GM21723 (cell line): ENCODE measurements around the gene PIK3CD.
"Not testable (repeated sequence)": the region's sequence is repeated elsewhere in the genome, so short reads cannot be mapped to it uniquely, and the experiment has no call there.

Experiments used
- ATAC-seq: cut with Tn5 transposase; IDR thresholded peaks from one replicate; pipeline ENCODE4 v1.9.1; 2021; ENCODE audit warnings: mild to moderate bottlenecking, moderate library complexity; ENCODE audit not compliant: unreplicated experiment

Gene PIK3CD

GRCh38 chr1:9731561-9731960, 80.0 kb downstream of the PIK3CD start:
- ATAC-seq, result no peak

GRCh38 chr1:9732123-9732971, 80.8 kb downstream of the PIK3CD start:
- no peak for ATAC-seq

- no peak for ATAC-seq
Measured at GRCh38 chr1:9733160-9733789, 81.7 kb downstream of the PIK3CD start.

GRCh38 chr1:9735800-9736199, 84.3 kb downstream of the PIK3CD start:
- ATAC-seq, result no peak

GRCh38 chr1:9736241-9736640, 84.7 kb downstream of the PIK3CD start:
- ATAC-seq, result no peak

GRCh38 chr1:9737057-9737456, 85.5 kb downstream of the PIK3CD start:
- ATAC-seq, result no peak

- ATAC-seq, result no peak
Measured at GRCh38 chr1:9737671-9738070, 86.1 kb downstream of the PIK3CD start.

GRCh38 chr1:9744106-9744799, 92.7 kb downstream of the PIK3CD start:
- no peak for ATAC-seq

GRCh38 chr1:9746211-9746610, 94.7 kb downstream of the PIK3CD start:
- no peak for ATAC-seq

- no peak for ATAC-seq
Measured at GRCh38 chr1:9746651-9747050, 95.1 kb downstream of the PIK3CD start.

- not testable (repeated sequence) for ATAC-seq
Measured at GRCh38 chr1:9748391-9748790, 96.9 kb downstream of the PIK3CD start.

GRCh38 chr1:9749361-9749760, 97.8 kb downstream of the PIK3CD start:
- no peak for ATAC-seq

GRCh38 chr1:9751971-9752370, 100.4 kb downstream of the PIK3CD start:
- ATAC-seq, result no peak

GRCh38 chr1:9753121-9753531, 101.6 kb downstream of the PIK3CD start:
- ATAC-seq, result no peak

- ATAC-seq, result no peak
Measured at GRCh38 chr1:9755441-9755995, 104.0 kb downstream of the PIK3CD start.

- ATAC-seq, result no peak
Measured at GRCh38 chr1:9758559-9759121, 107.1 kb downstream of the PIK3CD start.

- no peak for ATAC-seq
Measured at GRCh38 chr1:9759939-9760338, 108.4 kb downstream of the PIK3CD start.

GRCh38 chr1:9760824-9761223, 109.3 kb downstream of the PIK3CD start:
- ATAC-seq, result no peak

GRCh38 chr1:9761855-9762254, 110.3 kb downstream of the PIK3CD start:
- no peak for ATAC-seq

- ATAC-seq, result not testable (repeated sequence)
Measured at GRCh38 chr1:9762446-9762845, 110.9 kb downstream of the PIK3CD start.

- no peak for ATAC-seq
Measured at GRCh38 chr1:9763914-9764313, 112.4 kb downstream of the PIK3CD start.
